HEK293 (cell line): ENCODE measurements around the gene PPM1K.
A peak's percentile ranks its signal among the peaks of the same experiment; 100 is the strongest.

ENCODE experiments used
- CTCF ChIA-PET: fragments of 350-600 bp; formaldehyde crosslinking; extraction: SDS; loops from one replicate; lab custom pipeline; 2021; ENCODE audit warnings: antibody characterized with exemption; lab: Yijun Ruan, JAX
- POLR2A ChIA-PET: fragments of 300-600 bp; formaldehyde crosslinking; extraction: SDS; loops from one replicate; lab custom pipeline; 2020; ENCODE audit warnings: antibody characterized with exemption, inconsistent platforms; lab: Yijun Ruan, JAX
- H3K27ac ChIP-seq: fragments of 200-500 bp; sonication (Bioruptor generic); 2 replicates; pipeline ENCODE4 v1.5.1; 2014; ENCODE audit warnings: low read depth, low read length, control low read depth, inconsistent platforms; ENCODE audit errors: extremely low read depth
- H3K36me3 ChIP-seq, 2 experiments: fragments of 200-500 bp in 1 of 2; sonication (Bioruptor generic) in 1 of 2; 1 replicate in 1 of 2; 2 replicates in 1 of 2; pipeline ENCODE4 v1.5.1; 2014 to 2017; ENCODE audit warnings: inconsistent platforms in 2 of 2, low read length in 2 of 2; ENCODE audit not compliant: control insufficient read depth in 2 of 2, insufficient read depth in 1 of 2
- H3K4me1 ChIP-seq: fragments of 200-500 bp; sonication (Bioruptor generic); 2 replicates; pipeline ENCODE4 v1.5.1; 2014; ENCODE audit warnings: mild to moderate bottlenecking, low read length, inconsistent platforms; ENCODE audit not compliant: control insufficient read depth, insufficient read depth
- H3K4me3 ChIP-seq: 2 replicates; pipeline ENCODE4 v1.5.1; 2011; ENCODE audit warnings: low read depth, mild to moderate bottlenecking, control low read depth, low read length, moderate library complexity
- H3K9me3 ChIP-seq: fragments of 200-500 bp; sonication (Bioruptor generic); 2 replicates; pipeline ENCODE4 v1.5.1; 2014; ENCODE audit warnings: low read depth, low read length, inconsistent platforms; ENCODE audit not compliant: control insufficient read depth, insufficient read depth
- GLIS2 ChIP-seq: fragments of 450-650 bp; formaldehyde crosslinking; IDR thresholded peaks from 2 replicates; pipeline ENCODE4 v1.5.1; 2016; ENCODE audit warnings: missing biosample characterization, missing genetic modification characterization
- IKZF3 ChIP-seq: fragments of 450-650 bp; IDR thresholded peaks from 2 replicates; pipeline ENCODE4 v1.5.0; 2018; ENCODE audit warnings: missing biosample characterization, mild to moderate bottlenecking, missing genetic modification characterization, moderate library complexity
- KLF9 ChIP-seq: fragments of 450-650 bp; formaldehyde crosslinking; IDR thresholded peaks from 2 replicates; pipeline ENCODE4 v1.5.1; 2016; ENCODE audit warnings: missing biosample characterization, missing genetic modification characterization, low read depth
- OVOL3 ChIP-seq: fragments of 450-650 bp; formaldehyde crosslinking; IDR thresholded peaks from 2 replicates; pipeline ENCODE4 v1.5.1; 2016; ENCODE audit warnings: missing biosample characterization, missing genetic modification characterization
- PRDM10 ChIP-seq: fragments of 450-650 bp; formaldehyde crosslinking; IDR thresholded peaks from 2 replicates; pipeline ENCODE4 v1.5.1; 2016; ENCODE audit warnings: missing biosample characterization, missing genetic modification characterization
- REST ChIP-seq: fragments of 450-650 bp; formaldehyde crosslinking; IDR thresholded peaks from 2 replicates; pipeline ENCODE4 v1.5.1; 2016; ENCODE audit warnings: missing biosample characterization, missing genetic modification characterization
- SCRT1 ChIP-seq: fragments of 450-650 bp; formaldehyde crosslinking; IDR thresholded peaks from 2 replicates; pipeline ENCODE4 v1.5.1; 2016; ENCODE audit warnings: missing biosample characterization, missing genetic modification characterization, borderline replicate concordance
- SP3 ChIP-seq: fragments of 450-650 bp; formaldehyde crosslinking; IDR thresholded peaks from 2 replicates; pipeline ENCODE4 v1.5.1; 2016; ENCODE audit warnings: missing biosample characterization, missing genetic modification characterization
- ZFHX2 ChIP-seq: fragments of 450-650 bp; formaldehyde crosslinking; conservative IDR thresholded peaks from 2 replicates; pipeline ENCODE4 v1.5.1; 2016; ENCODE audit warnings: missing biosample characterization, missing genetic modification characterization
- ZNF121 ChIP-seq: fragments of 450-650 bp; formaldehyde crosslinking; IDR thresholded peaks from 2 replicates; pipeline ENCODE4 v1.5.1; 2016; ENCODE audit warnings: missing biosample characterization, missing genetic modification characterization
- ZNF138 ChIP-seq: fragments of 450-650 bp; formaldehyde crosslinking; IDR thresholded peaks from 2 replicates; pipeline ENCODE4 v1.5.1; 2016; ENCODE audit warnings: missing biosample characterization, missing genetic modification characterization, borderline replicate concordance
- ZNF148 ChIP-seq: fragments of 450-650 bp; formaldehyde crosslinking; IDR thresholded peaks from 2 replicates; pipeline ENCODE4 v1.5.0; 2017; ENCODE audit warnings: missing biosample characterization, missing genetic modification characterization, borderline replicate concordance
- ZNF157 ChIP-seq: fragments of 450-650 bp; formaldehyde crosslinking; IDR thresholded peaks from 2 replicates; pipeline ENCODE4 v1.5.1; 2016; ENCODE audit warnings: missing biosample characterization, missing genetic modification characterization
- ZNF184 ChIP-seq: fragments of 450-650 bp; IDR thresholded peaks from 2 replicates; pipeline ENCODE4 v1.5.1; 2018; ENCODE audit warnings: missing biosample characterization, mild to moderate bottlenecking, missing genetic modification characterization
- ZNF211 ChIP-seq: fragments of 450-650 bp; formaldehyde crosslinking; IDR thresholded peaks from 2 replicates; pipeline ENCODE4 v1.5.1; 2016; ENCODE audit warnings: low read depth, missing biosample characterization, missing genetic modification characterization
- ZNF292 ChIP-seq: fragments of 450-650 bp; formaldehyde crosslinking; IDR thresholded peaks from 2 replicates; pipeline ENCODE4 v1.5.1; 2016; ENCODE audit warnings: low read depth, missing biosample characterization, missing genetic modification characterization, borderline replicate concordance
- ZNF366 ChIP-seq: fragments of 450-650 bp; formaldehyde crosslinking; conservative IDR thresholded peaks from 2 replicates; pipeline ENCODE4 v1.5.1; 2016; ENCODE audit warnings: missing biosample characterization, missing genetic modification characterization
- ZNF391 ChIP-seq: fragments of 450-650 bp; formaldehyde crosslinking; IDR thresholded peaks from 2 replicates; pipeline ENCODE4 v1.5.1; 2016; ENCODE audit warnings: low read depth, missing biosample characterization, missing genetic modification characterization, borderline replicate concordance
- ZNF416 ChIP-seq: fragments of 450-650 bp; formaldehyde crosslinking; IDR thresholded peaks from 2 replicates; pipeline ENCODE4 v1.5.1; 2016; ENCODE audit warnings: missing biosample characterization, missing genetic modification characterization
- ZNF530 ChIP-seq: fragments of 450-650 bp; formaldehyde crosslinking; IDR thresholded peaks from 2 replicates; pipeline ENCODE4 v1.5.1; 2016; ENCODE audit warnings: low read depth, missing biosample characterization, missing genetic modification characterization
- ZNF558 ChIP-seq: fragments of 450-650 bp; formaldehyde crosslinking; IDR thresholded peaks from 2 replicates; pipeline ENCODE4 v1.5.1; 2016; ENCODE audit warnings: missing biosample characterization, missing genetic modification characterization
- ZNF571 ChIP-seq: fragments of 450-650 bp; formaldehyde crosslinking; IDR thresholded peaks from 2 replicates; pipeline ENCODE4 v1.5.0; 2017; ENCODE audit warnings: missing biosample characterization, missing genetic modification characterization
- ZNF596 ChIP-seq: fragments of 450-650 bp; IDR thresholded peaks from 2 replicates; pipeline ENCODE4 v1.5.0; 2018; ENCODE audit warnings: missing biosample characterization, mild to moderate bottlenecking, missing genetic modification characterization, moderate library complexity
- ZNF626 ChIP-seq: fragments of 450-650 bp; sonication (Bioruptor Pico); formaldehyde crosslinking; IDR thresholded peaks from 2 replicates; pipeline ENCODE4 v1.5.1; 2018; ENCODE audit warnings: missing biosample characterization, missing genetic modification characterization, inconsistent platforms
- ZNF76 ChIP-seq: fragments of 450-650 bp; formaldehyde crosslinking; IDR thresholded peaks from 2 replicates; pipeline ENCODE4; 2016; ENCODE audit warnings: low read depth, missing biosample characterization, missing genetic modification characterization, borderline replicate concordance

PPM1K gene

GRCh38 chr4:88320224-88320779 is 35.9 kb upstream of the PPM1K start (continued):
- TF ChIP-seq PRDM10 (tag by site-specific recombination) = peak; percentile 53
- no peak for TF ChIP-seq ZNF184 (tag by site-specific recombination)
- TF ChIP-seq ZNF366 (tag by site-specific recombination) = no peak
- TF ChIP-seq ZNF121 (tag by site-specific recombination) = no peak
- no peak for TF ChIP-seq ZNF558
- TF ChIP-seq ZNF530 = no peak
- no peak for TF ChIP-seq ZNF138 (tag by site-specific recombination)
- no peak for TF ChIP-seq ZNF596 (tag by site-specific recombination)
- TF ChIP-seq ZFHX2 (tag by site-specific recombination) = no peak
- TF ChIP-seq ZNF76 (tag by site-specific recombination) = no peak
- peak; percentile 46; the same call in 1 of the 2 replicates for TF ChIP-seq SCRT1 (tag by site-specific recombination)
- no peak for TF ChIP-seq ZNF416
- TF ChIP-seq ZNF626 (tag by site-specific recombination) = no peak
- TF ChIP-seq GLIS2 (tag by site-specific recombination) = no peak

- ChIA-PET POLR2A (no interaction called here), CTCF (interaction anchor here (0.7 kb wide), 1 partner anchor 9 kb away, joined by 3 read pairs; no protein-coding TSS in a partner anchor)
- 0 out of 2 replicates have a peak, but pooled peaks cover 4% of the 10 kb centered on the region for H3K4me1 ChIP-seq
- no peaks in the 10 kb centered on the region for H3K9me3 ChIP-seq
- no peaks in the 10 kb centered on the region for H3K36me3 ChIP-seq
- H3K27ac ChIP-seq = no peak overlapping the region
- no peak overlapping the region for H3K4me3 ChIP-seq
- TF ChIP-seq ZNF391 (tag by site-specific recombination) (no peak), OVOL3 (tag by site-specific recombination) (no peak), ZNF571 (tag by site-specific recombination) (no peak), IKZF3 (tag by site-specific recombination) (no peak), REST (tag by site-specific recombination) (no peak), ZNF148 (no peak), ZNF211 (no peak), SP3 (tag by site-specific recombination) (no peak), KLF9 (tag by site-specific recombination) (no peak), ZNF157 (no peak), ZNF292 (tag by site-specific recombination) (no peak)
These were observed 34.5 kb upstream of the PPM1K start for GRCh38 chr4:88318751-88319350.
